K562 (cell line): Measurements from ENCODE around the gene PITPNB. TPM values are rescaled to one million over a fixed set of nuclear protein-coding genes. Genes with fewer than 3 reads are reported as not detected.
A peak's percentile ranks its signal among the peaks of the same experiment; 100 is the strongest.

Experiments used
- ATF1 ChIP-seq, 2 experiments: fragments of 450-650 bp in 1 of 2; IDR thresholded peaks; 2 replicates each; pipeline ENCODE4 v1.6.1; 2016; ENCODE audit warnings: missing compliant biosample characterization in 1 of 2, missing genetic modification characterization in 1 of 2
- CBFA2T3 ChIP-seq: fragments of 450-650 bp; IDR thresholded peaks from 2 replicates; pipeline ENCODE4 v1.6.1; 2017
- CREB5 ChIP-seq: fragments of 250-450 bp; sonication (Bioruptor Pico); IDR thresholded peaks from 2 replicates; pipeline ENCODE4 v1.5.0; 2020; ENCODE audit warnings: mild to moderate bottlenecking
- FOXK2 ChIP-seq, 2 experiments: fragments of 450-650 bp; IDR thresholded peaks in 1 of 2; conservative IDR thresholded peaks in 1 of 2; 2 replicates each; pipeline ENCODE4 v1.6.1; 2016; ENCODE audit warnings: low read depth in 2 of 2, mild to moderate bottlenecking in 1 of 2
- FOXP1 ChIP-seq: sonication (generic); formaldehyde crosslinking; IDR thresholded peaks from 2 replicates; pipeline ENCODE4 v1.8.0; 2022; ENCODE audit warnings: mild to moderate bottlenecking, missing genetic modification reagents
- GTF3C2 ChIP-seq: IDR thresholded peaks from 3 replicates; pipeline ENCODE4 v1.6.1; 2011; ENCODE audit warnings: borderline replicate concordance, mild to moderate bottlenecking, moderate library complexity; ENCODE audit not compliant: insufficient read length; ENCODE audit errors: extremely low read depth
- KLF1 ChIP-seq: fragments of 450-650 bp; IDR thresholded peaks from 2 replicates; pipeline ENCODE4 v1.6.1; 2016; ENCODE audit warnings: missing genetic modification characterization, missing compliant biosample characterization
- L3MBTL2 ChIP-seq: fragments of 450-650 bp; IDR thresholded peaks from 2 replicates; pipeline ENCODE4 v1.6.1; 2016; ENCODE audit warnings: mild to moderate bottlenecking, moderate library complexity
- MEF2A ChIP-seq: IDR thresholded peaks from 2 replicates; pipeline ENCODE4 v1.6.1; 2011; ENCODE audit warnings: low read depth, mild to moderate bottlenecking, low read length, moderate library complexity; ENCODE audit not compliant: control insufficient read depth
- NR1H2 ChIP-seq: sonication (generic); formaldehyde crosslinking; IDR thresholded peaks from 2 replicates; pipeline ENCODE4 v1.4.0; 2020; ENCODE audit warnings: mild to moderate bottlenecking, missing genetic modification reagents
- NR2C2 ChIP-seq, 2 experiments: fragments of 200-800 bp in 1 of 2; sonication (Bioruptor generic) in 1 of 2; sonication (generic) in 1 of 2; formaldehyde crosslinking in 1 of 2; IDR thresholded peaks; 2 replicates each; pipeline versions ENCODE4 v1.6.1 to v1.8.0; 2016 to 2022; ENCODE audit warnings: mild to moderate bottlenecking in 1 of 2, missing compliant biosample characterization in 1 of 2, missing genetic modification characterization in 1 of 2, missing genetic modification reagents in 1 of 2
- PCBP2 ChIP-seq: fragments of 200-400 bp; formaldehyde crosslinking; IDR thresholded peaks from 2 replicates; pipeline ENCODE4 v1.6.1; 2018; ENCODE audit warnings: low read length, low read depth, mild to moderate bottlenecking, moderate library complexity; ENCODE audit not compliant: poor library complexity, severe bottlenecking
- PML ChIP-seq: IDR thresholded peaks from 2 replicates; pipeline ENCODE4 v1.6.1; 2012; ENCODE audit warnings: low read length, inconsistent platforms
- PURB ChIP-seq: sonication (generic); formaldehyde crosslinking; IDR thresholded peaks from 2 replicates; pipeline ENCODE4 v1.9.0; 2021; ENCODE audit warnings: low read depth, mild to moderate bottlenecking, missing genetic modification reagents
- RB1 ChIP-seq: fragments of 450-650 bp; IDR thresholded peaks from 2 replicates; pipeline ENCODE4 v1.6.1; 2017; ENCODE audit warnings: low read depth, mild to moderate bottlenecking
- RBM25 ChIP-seq: fragments of 200-400 bp; formaldehyde crosslinking; IDR thresholded peaks from 2 replicates; pipeline ENCODE4 v1.6.1; 2018; ENCODE audit warnings: low read length, low read depth, moderate library complexity; ENCODE audit not compliant: severe bottlenecking
- ZFP91 ChIP-seq: sonication (generic); formaldehyde crosslinking; IDR thresholded peaks from 2 replicates; pipeline ENCODE4 v1.8.0; 2022; ENCODE audit warnings: mild to moderate bottlenecking, missing genetic modification reagents
- ZKSCAN1 ChIP-seq: fragments of 150-350 bp; IDR thresholded peaks from 2 replicates; pipeline ENCODE4 v1.6.1; 2016; ENCODE audit warnings: low read depth, low read length
- ZNF740 ChIP-seq, 3 experiments: fragments of 200-800 bp in 1 of 3; sonication (Bioruptor generic) in 1 of 3; sonication (generic) in 1 of 3; formaldehyde crosslinking in 1 of 3; IDR thresholded peaks; 2 replicates each; pipeline versions ENCODE4 v1.6.1 to v1.8.0; 2016 to 2022; ENCODE audit warnings: mild to moderate bottlenecking in 2 of 3, missing compliant biosample characterization in 2 of 3, missing genetic modification characterization in 2 of 3, missing genetic modification reagents in 1 of 3
- ZNF764 ChIP-seq: fragments of 250-450 bp; sonication (Bioruptor Pico); IDR thresholded peaks from 2 replicates; pipeline ENCODE4 v1.4.0; 2020; ENCODE audit warnings: low read depth, mild to moderate bottlenecking, moderate library complexity
- polyA plus RNA-seq, 8 experiments: library from polyadenylated mRNA; depleted of rRNA in 4 of 8; stranded (reverse) in 5 of 8; unstranded in 3 of 8; fragments of >200 nt; fragmentation: Nextera tagmentation in 2 of 8; fragmentation: Illumina TruSeq in 1 of 8; extraction: Ambion mirVana in 2 of 8; extraction: Trizol in 1 of 8; gene quantifications; 2 replicates each; pipeline versions ENCODE4 v1.2.1 to v1.2.3, GENCODE V29; 2011 to 2014; ENCODE audit warnings: inconsistent platforms in 1 of 8, missing spikeins in 1 of 8
- total RNA-seq, 7 experiments: library from RNA; depleted of rRNA in 6 of 7; stranded (reverse); fragments of >200 nt in 6 of 7; fragmentation: Illumina TruSeq in 2 of 7; extraction: Trizol in 2 of 7; gene quantifications; 2 replicates each; pipeline versions ENCODE4 v1.2.1 to v1.2.3, GENCODE V29; 2011 to 2021; ENCODE audit warnings: low replicate concordance in 1 of 7

The PITPNB gene
- total and polyA plus RNA-seq, 9 of the 15 experiments (the other 6 are each of a cell fraction or from before 2014, with no cell fraction given): 13.1 to 52.4 (median 34.7) TPM

GRCh38 chr22:27919222-27919941 lies at the start of gene PITPNB (continued):
- TF ChIP-seq NR1H2 (CRISPR knock-in tag) (no peak), NR2C2 (CRISPR knock-in tag; IDR thresholded peaks at IDR 0.05) (no peak), NR2C2 (tag; IDR thresholded peaks at IDR 0.05) (0 out of 2 replicates have a peak, but pooled peaks have one; percentile 29), FOXK2 (conservative IDR thresholded peaks at IDR 0.05 in 1 of 2, IDR thresholded peaks at IDR 0.05 in 1 of 2; ENCODE audit: low read depth in 2 of 2) (peak in 1 of 2 experiments; percentile 73; a peak in 1 of 4 replicates), MEF2A (no peak), PML (peak; percentile 36; the same call in 1 of the 2 replicates), PCBP2 (no peak), ZKSCAN1 (no peak), RB1 (peak; percentile 6; the same call in 1 of the 2 replicates), CBFA2T3 (no peak), ZFP91 (CRISPR knock-in tag) (no peak), ZNF740 (CRISPR knock-in tag; IDR thresholded peaks at IDR 0.05) (peak; percentile 78), ZNF740 (tag; IDR thresholded peaks at IDR 0.05) (no peak), ZNF764 (CRISPR knock-in tag) (no peak), CREB5 (no peak), PURB (no peak), GTF3C2 (no peak), KLF1 (tag) (peak; percentile 47; the same call in 1 of the 2 replicates), ATF1 (CRISPR knock-in tag; IDR thresholded peaks at IDR 0.05) (peak; percentile 74), ATF1 (tag; IDR thresholded peaks at IDR 0.05) (peak; percentile 87), FOXP1 (CRISPR knock-in tag) (no peak), L3MBTL2 (peak; percentile 51), RBM25 (no peak)
